ENCODE results near the gene TEX29. TPM values are rescaled to one million over a fixed set of nuclear protein-coding genes. Genes with fewer than 3 reads are reported as not detected.

The TEX29 gene
- total RNA-seq, 1 experiment from 2014 or later: 0.68 TPM

GRCh38 chr13:111278743-111279652 lies 41.4 kb upstream of the TEX29 start:
- ATAC-seq: no peak
- H3K27me3 Mint-ChIP-seq (ENCODE audit: low read depth): no peaks in the 10 kb centered on the region
- TF ChIP-seq MLX (CRISPR knock-in tag; IDR thresholded peaks at IDR 0.05): no peak
- TF ChIP-seq ZNF512 (CRISPR knock-in tag; IDR thresholded peaks at IDR 0.05; ENCODE audit: borderline replicate concordance): no peak
- TF ChIP-seq ATF2 (CRISPR knock-in tag; IDR thresholded peaks at IDR 0.05; ENCODE audit: borderline replicate concordance, low read depth): no peak
- TF ChIP-seq CREB1 (CRISPR knock-in tag; IDR thresholded peaks at IDR 0.05): no peak
- TF ChIP-seq E2F1 (CRISPR knock-in tag; IDR thresholded peaks at IDR 0.05): no peak
- TF ChIP-seq PRRX2 (CRISPR knock-in tag; IDR thresholded peaks at IDR 0.05): no peak
- no peak for TF ChIP-seq ZNF232 (CRISPR knock-in tag; IDR thresholded peaks at IDR 0.05)
- TF ChIP-seq TEAD1 (CRISPR knock-in tag; IDR thresholded peaks at IDR 0.05): no peak
- TF ChIP-seq USF2 (CRISPR knock-in tag; IDR thresholded peaks at IDR 0.05): no peak
- peaks cover 47% of the 10 kb centered on the region for H3K36me3 Mint-ChIP-seq
- no peak for DNase-seq (ENCODE audit: low spot score)
- ChIA-PET CTCF (no interaction called here), POLR2A (no interaction called here)
- no peaks in the 10 kb centered on the region for H3K9me3 Mint-ChIP-seq
- no peak overlapping the region for H3K4me3 Mint-ChIP-seq
- H3K4me1 Mint-ChIP-seq: no peaks in the 10 kb centered on the region
- H3K27ac Mint-ChIP-seq: no peak overlapping the region

- TF ChIP-seq STAT6 (CRISPR knock-in tag; conservative IDR thresholded peaks at IDR 0.05; ENCODE audit: low read depth) (no peak), ZNF263 (CRISPR knock-in tag; IDR thresholded peaks at IDR 0.05; ENCODE audit: low read depth) (no peak), SP1 (CRISPR knock-in tag; conservative IDR thresholded peaks at IDR 0.05) (no peak), ZNF416 (CRISPR knock-in tag; IDR thresholded peaks at IDR 0.05) (no peak)
- H3K27me3 Mint-ChIP-seq (ENCODE audit: low read depth): no peaks in the 10 kb centered on the region
- H3K27ac Mint-ChIP-seq: no peak overlapping the region
- no peaks in the 10 kb centered on the region for H3K4me1 Mint-ChIP-seq
- ChIA-PET POLR2A (no interaction called here), CTCF (no interaction called here)
- H3K4me3 Mint-ChIP-seq: no peak overlapping the region
- H3K36me3 Mint-ChIP-seq: peaks cover 52% of the 10 kb centered on the region
- no peak for DNase-seq (ENCODE audit: low spot score)
- no peak for ATAC-seq
- no peaks in the 10 kb centered on the region for H3K9me3 Mint-ChIP-seq
These were observed 40.2 kb upstream of the TEX29 start for GRCh38 chr13:111280226-111280625.
